Mesodermal cell (in vitro differentiated cells): ENCODE measurements around the gene SIM1.

Source experiments
- H3K27ac ChIP-seq: 2 replicates; pipeline ENCODE4 v1.7.0; 2013; ENCODE audit warnings: mild to moderate bottlenecking, low read depth, low read length, moderate library complexity; ENCODE audit not compliant: severe bottlenecking
- H3K36me3 ChIP-seq: 2 replicates; pipeline ENCODE4 v1.7.1; 2013; ENCODE audit warnings: mild to moderate bottlenecking, low read length, moderate library complexity; ENCODE audit not compliant: control insufficient read depth, insufficient read depth
- H3K4me1 ChIP-seq: one replicate; pipeline ENCODE4 v1.7.1; 2013; ENCODE audit warnings: mild to moderate bottlenecking, low read length; ENCODE audit not compliant: insufficient read depth, control insufficient read depth, poor library complexity, severe bottlenecking
- H3K4me3 ChIP-seq: 2 replicates; pipeline ENCODE4 v1.7.0; 2013; ENCODE audit warnings: low read length, control low read depth, mild to moderate bottlenecking; ENCODE audit not compliant: insufficient read depth, poor library complexity, severe bottlenecking; ENCODE audit errors: extremely low read depth
- H3K9me3 ChIP-seq: 2 replicates; pipeline ENCODE4 v1.7.1; 2013; ENCODE audit warnings: mild to moderate bottlenecking, low read length, moderate library complexity; ENCODE audit not compliant: control insufficient read depth
- WGBS, 2 experiments: methylation state at CpG; one replicate each; pipeline ENCODE4 v1.1.5; 2013; ENCODE audit warnings: missing lambda C conversion rate in 2 of 2; ENCODE audit not compliant: insufficient coverage in 2 of 2; 5-methylcytosine and 5-hydroxymethylcytosine counted together

SIM1 gene

GRCh38 chr6:100420711-100421110, 44.0 kb downstream of the SIM1 start:
- Histone ChIP-seq H3K27ac (no peak overlapping the region), H3K4me1 (no peaks in the 10 kb centered on the region), H3K36me3 (no peaks in the 10 kb centered on the region), H3K9me3 (no peaks in the 10 kb centered on the region), H3K4me3 (no peak overlapping the region)
- no CpG with 5 or more reads among the region's 3 CpGs for WGBS, 2 experiments

- Histone ChIP-seq H3K36me3 (no peaks in the 10 kb centered on the region), H3K4me3 (no peak overlapping the region), H3K9me3 (no peaks in the 10 kb centered on the region), H3K4me1 (no peaks in the 10 kb centered on the region), H3K27ac (no peak overlapping the region)
- WGBS, 2 experiments, result 90 to 100% methylated on average over 2 of the region's 3 CpGs
Measured at GRCh38 chr6:100417036-100417435, 47.7 kb downstream of the SIM1 start.

DNA sequence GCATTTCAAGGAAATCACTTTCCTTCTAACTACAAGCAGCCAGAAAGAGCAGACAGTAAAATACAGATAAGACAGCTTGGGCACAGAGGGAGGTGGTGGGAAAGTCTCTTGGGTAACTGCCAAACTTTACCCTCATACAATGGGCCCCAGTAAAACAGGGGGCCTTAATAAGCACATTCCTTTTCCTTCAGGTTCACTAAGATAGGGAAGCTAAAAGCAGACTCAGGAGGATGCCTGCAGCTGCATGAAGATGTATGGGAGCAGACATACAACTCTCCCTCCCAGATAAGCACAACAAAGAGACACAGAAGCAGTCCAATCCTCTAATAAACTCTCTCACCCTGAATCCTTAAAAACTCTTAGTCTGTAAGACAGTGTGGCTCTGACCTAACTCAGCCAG, 49.0 kb downstream of the SIM1 start:
- Histone ChIP-seq H3K27ac (peak overlapping the region; percentile 7), H3K9me3 (no peaks in the 10 kb centered on the region), H3K4me1 (no peaks in the 10 kb centered on the region)

DNA sequence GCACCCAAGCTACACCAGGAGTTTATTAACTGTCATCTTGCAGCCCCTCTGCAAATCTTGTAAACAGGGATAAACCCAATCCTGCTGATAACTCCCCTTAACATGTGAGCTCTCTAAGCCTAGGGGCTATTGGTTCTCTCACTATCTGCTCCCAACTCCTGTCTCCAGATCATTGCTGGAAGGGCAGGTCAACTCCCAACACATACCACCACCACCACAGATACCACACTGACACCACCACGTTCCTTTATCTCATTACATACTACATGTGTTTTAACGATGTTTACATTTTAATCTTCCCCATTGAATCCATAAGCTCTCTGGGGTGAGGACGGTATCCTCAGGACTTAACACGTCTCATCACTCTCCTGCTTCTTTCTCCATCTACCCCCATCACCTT, 51.8 kb downstream of the SIM1 start:
- Histone ChIP-seq H3K9me3 (no peaks in the 10 kb centered on the region), H3K27ac (no peak overlapping the region), H3K4me1 (no peaks in the 10 kb centered on the region), H3K36me3 (no peaks in the 10 kb centered on the region), H3K4me3 (no peak overlapping the region)
- WGBS, 2 experiments, result 100% methylated on average over 4 of the region's 4 CpGs; no CpG with 5 or more reads in 1 of the 2 experiments

More for the DNA sequence above, 49.0 kb downstream of the SIM1 start:
- no peaks in the 10 kb centered on the region for H3K36me3 ChIP-seq
- no peak overlapping the region for H3K4me3 ChIP-seq

DNA sequence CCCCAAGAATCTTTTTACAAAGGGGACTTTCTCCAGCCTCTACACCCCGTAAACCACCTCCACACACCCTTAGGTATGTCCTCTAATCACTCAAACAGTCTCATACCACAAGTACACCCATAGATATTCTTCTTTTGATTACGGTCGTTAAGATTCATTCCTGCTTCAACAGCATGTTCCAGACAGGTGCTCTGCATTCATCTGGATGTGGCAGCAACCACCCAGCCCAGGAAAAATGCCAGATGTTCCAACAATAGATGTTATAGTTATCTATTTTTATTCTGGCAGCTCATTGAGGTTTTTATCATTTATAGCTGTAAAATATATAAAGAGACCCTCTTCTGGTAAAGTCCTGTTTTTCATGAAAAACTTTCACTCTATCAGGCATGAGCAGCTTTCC, 60.7 kb downstream of the SIM1 start:
- Histone ChIP-seq H3K4me3 (no peak overlapping the region), H3K4me1 (no peaks in the 10 kb centered on the region), H3K36me3 (no peaks in the 10 kb centered on the region), H3K27ac (no peak overlapping the region), H3K9me3 (no peaks in the 10 kb centered on the region)
- WGBS, 2 experiments, result 90 to 95% methylated on average over 3 of the region's 3 CpGs

- Histone ChIP-seq H3K27ac (no peak overlapping the region), H3K36me3 (no peaks in the 10 kb centered on the region), H3K4me1 (no peaks in the 10 kb centered on the region), H3K9me3 (no peaks in the 10 kb centered on the region), H3K4me3 (no peak overlapping the region)
- whole genome bisulfite sequencing, 2 experiments, result 94 to 95% methylated on average over 15 to 18 of the region's 23 CpGs
Measured at GRCh38 chr6:100393493-100393892, 71.2 kb downstream of the SIM1 start.

DNA sequence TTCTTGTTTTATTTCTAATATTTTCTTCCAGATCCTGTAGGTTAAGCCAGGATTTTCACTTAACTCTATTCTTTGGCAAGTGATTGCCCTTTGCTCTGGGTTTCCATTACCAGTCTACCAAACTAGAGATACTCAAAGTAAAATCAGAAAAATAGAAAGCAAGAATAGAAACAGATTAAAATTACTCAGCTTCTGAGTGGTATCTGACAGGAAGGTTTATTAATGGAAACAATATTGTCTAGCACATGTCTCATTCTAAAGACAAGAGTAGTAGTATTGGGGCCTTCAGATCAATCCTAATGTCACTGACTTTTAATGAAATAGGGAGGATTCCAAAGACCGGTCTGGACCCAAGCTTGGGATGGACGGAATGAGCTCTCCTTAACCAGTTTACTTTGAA, 72.3 kb downstream of the SIM1 start:
- Histone ChIP-seq H3K9me3 (no peaks in the 10 kb centered on the region), H3K4me3 (no peak overlapping the region), H3K4me1 (no peaks in the 10 kb centered on the region), H3K27ac (no peak overlapping the region), H3K36me3 (no peaks in the 10 kb centered on the region)
- 100% methylated on average over 1 of the region's 2 CpGs for WGBS, 2 experiments

DNA sequence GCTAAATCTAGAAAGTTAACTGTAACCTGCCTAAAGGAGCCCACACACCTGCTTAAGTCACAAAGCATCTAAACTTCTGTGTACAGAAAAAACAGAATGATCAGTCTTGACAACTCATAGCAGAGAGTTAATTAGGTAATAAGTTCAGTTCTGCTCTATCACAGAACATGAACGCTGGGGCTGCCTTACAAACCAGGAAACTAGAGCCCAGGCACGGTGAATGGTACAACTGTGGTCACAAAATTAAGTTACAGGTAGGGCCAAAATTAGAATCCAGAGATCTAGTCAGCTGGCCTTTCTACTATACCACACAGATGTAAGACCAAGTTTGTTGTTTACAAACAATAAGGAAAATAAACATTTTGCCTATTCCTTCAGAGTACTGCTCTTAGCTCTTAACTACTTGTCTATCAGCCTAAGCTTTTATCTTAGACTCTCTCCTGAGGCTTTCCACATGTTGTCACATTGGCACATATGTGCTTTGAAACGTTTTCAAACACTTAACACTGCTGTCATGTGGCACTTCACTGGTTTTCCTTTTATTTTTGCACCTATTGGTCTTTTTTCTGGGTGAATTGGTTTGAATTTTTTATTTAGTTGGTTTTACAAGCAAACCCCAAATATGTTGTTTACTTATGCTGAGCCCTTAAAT, 75.7 kb downstream of the SIM1 start:
- Histone ChIP-seq H3K36me3 (no peaks in the 10 kb centered on the region), H3K27ac (no peak overlapping the region), H3K4me1 (no peaks in the 10 kb centered on the region), H3K9me3 (no peaks in the 10 kb centered on the region), H3K4me3 (no peak overlapping the region)
- WGBS, 2 experiments, result 60 to 92% methylated on average over 2 to 3 of the region's 3 CpGs

GRCh38 chr6:100382767-100383195, 81.9 kb downstream of the SIM1 start:
- no peaks in the 10 kb centered on the region for H3K4me1 ChIP-seq
- no peaks in the 10 kb centered on the region for H3K36me3 ChIP-seq
- H3K27ac ChIP-seq, result no peak overlapping the region
- no peak overlapping the region for H3K4me3 ChIP-seq
- no peaks in the 10 kb centered on the region for H3K9me3 ChIP-seq
- WGBS, 2 experiments, result 86% methylated on average over 2 of the region's 5 CpGs; no CpG with 5 or more reads in 1 of the 2 experiments

- no peaks in the 10 kb centered on the region for H3K9me3 ChIP-seq
- H3K27ac ChIP-seq, result no peak overlapping the region
- H3K36me3 ChIP-seq, result no peaks in the 10 kb centered on the region
- H3K4me1 ChIP-seq, result no peaks in the 10 kb centered on the region
- WGBS, 2 experiments, result no CpG with 5 or more reads among the region's 3 CpGs
- no peak overlapping the region for H3K4me3 ChIP-seq
Measured at GRCh38 chr6:100382031-100382430, 82.7 kb downstream of the SIM1 start.

GRCh38 chr6:100381111-100381510, 83.6 kb downstream of the SIM1 start:
- H3K4me1 ChIP-seq, result no peaks in the 10 kb centered on the region
- 80 to 83% methylated on average over 6 of the region's 6 CpGs for WGBS, 2 experiments
- H3K36me3 ChIP-seq, result no peaks in the 10 kb centered on the region
- H3K4me3 ChIP-seq, result no peak overlapping the region
- H3K9me3 ChIP-seq, result no peaks in the 10 kb centered on the region
- H3K27ac ChIP-seq, result no peak overlapping the region
